Adrenal gland (tissue), 12 donors: ENCODE measurements around the gene ST6GALNAC3. TPM values are rescaled to one million over a fixed set of nuclear protein-coding genes. Genes with fewer than 3 reads are reported as not detected.

Experiments used
- DNase-seq, 7 donors: peaks; one replicate each; pipeline ENCODE4 v3.0.0-alpha.2; 2019 to 2020
- H3K27ac ChIP-seq, 5 donors: fragments of 200-600 bp; sonication (generic) in 4 of 5; 1 replicate in 3 of 5; 2 replicates in 2 of 5; pipeline versions ENCODE4 v1.5.1 to v1.8.0; 2016 to 2020; ENCODE audit warnings: mild to moderate bottlenecking in 1 of 5
- H3K27me3 ChIP-seq: fragments of 200-600 bp; 2 replicates; pipeline ENCODE4 v1.8.0; 2021
- H3K36me3 ChIP-seq, 2 donors: fragments of 200-600 bp; replicated peaks in 1 of 2; 1 replicate in 1 of 2; 2 replicates in 1 of 2; pipeline versions ENCODE4 v1.5.1 to v1.8.0; 2018 to 2022
- H3K4me1 ChIP-seq, 2 donors: fragments of 200-600 bp; replicated peaks in 1 of 2; 1 replicate in 1 of 2; 2 replicates in 1 of 2; pipeline versions ENCODE4 v1.5.1 to v1.8.0; 2018 to 2021
- H3K4me3 ChIP-seq, 4 donors: fragments of 200-600 bp; sonication (generic) in 3 of 4; one replicate each; pipeline ENCODE4 v1.5.1; 2016 to 2018
- H3K9me3 ChIP-seq, 3 donors: fragments of 200-600 bp; sonication (generic) in 1 of 3; replicated peaks in 1 of 3; 1 replicate in 2 of 3; 2 replicates in 1 of 3; pipeline versions ENCODE4 v1.5.1 to v1.8.0; 2016 to 2021
- POLR2A ChIP-seq, 2 donors: fragments of 450-650 bp; IDR thresholded peaks; one replicate each; pipeline ENCODE4 v1.6.1; 2017; ENCODE audit warnings: antibody characterized with exemption in 2 of 2, mild to moderate bottlenecking in 2 of 2, moderate library complexity in 1 of 2
- WGBS, 4 donors: extraction: QIAGEN DNeasy Blood & Tissue Kit in 2 of 4; methylation state at CpG; one replicate each; pipeline versions ENCODE4 v1.1.5 to v1.1.7; 2013 to 2017; 5-methylcytosine and 5-hydroxymethylcytosine counted together
- intact Hi-C, 2 donors: fragments of 100-400 bp; cut with DNase I; formaldehyde crosslinking; loops; one replicate each; pipeline versions ENCODE4 v1.14.1 to v1.15.0; 2022 to 2023
- polyA plus RNA-seq, 3 donors: library from polyadenylated mRNA; stranded (reverse); fragments of 200-250 nt in 2 of 3; fragments of 350-450 nt in 1 of 3; fragmentation: Illumina TruSeq in 1 of 3; extraction: RNeasy Lipid Tissue Mini Kit (QIAGEN cat#74804) in 1 of 3; gene quantifications; one replicate each; pipeline ENCODE4 v1.2.3, GENCODE V29; 2013 to 2014
- total RNA-seq, 9 donors: library from RNA; depleted of rRNA in 4 of 9; stranded (reverse); fragments of >200 nt in 4 of 9; fragments of 120-200 nt in 1 of 9; fragmentation: NEBNext Ultra II Directional in 1 of 9; extraction: Animal tissue kit (Norgen Biotek cat#: 25700) in 1 of 9; gene quantifications; one replicate each; pipeline versions ENCODE4 v1.1.0 to v1.2.4, GENCODE V29; 2013 to 2023
- TF ChIP-seq, protein P1 (sequence below), 6 experiments: fragments of 450-650 bp in 4 of 6; fragments of 200-600 bp in 2 of 6; sonication (generic) in 1 of 6; IDR thresholded peaks; 1 replicate in 5 of 6; 2 replicates in 1 of 6; pipeline versions ENCODE4 v1.5.1 to v1.8.0; 2016 to 2021; ENCODE audit warnings: antibody characterized with exemption in 6 of 6, mild to moderate bottlenecking in 2 of 6, moderate library complexity in 1 of 6
- donor health status: healthy with polysubstance abuse.
- donor health status: Bipolar disorder and iron deficiency.
- donor health status: DM: yes; HTN: yes; CAD: no.
- donor health status: DM: no; HTN: no; CAD: no.
- donor health status: DM: no; HTN: no; CAD: no.
- donor health status: DM: yes; HTN: yes; CAD: no.

Gene ST6GALNAC3
- total and polyA plus RNA-seq, 12 donors = 1.4 to 11.5 (median 5.9) TPM

GRCh38 chr1:76496871-76497270, 422.3 kb downstream of the ST6GALNAC3 start:
- intact Hi-C loops = no loop called here
- H3K27ac ChIP-seq = no peak overlapping the region

GRCh38 chr1:76500116-76500515, 425.6 kb downstream of the ST6GALNAC3 start:
- TF ChIP-seq, protein P1, sequence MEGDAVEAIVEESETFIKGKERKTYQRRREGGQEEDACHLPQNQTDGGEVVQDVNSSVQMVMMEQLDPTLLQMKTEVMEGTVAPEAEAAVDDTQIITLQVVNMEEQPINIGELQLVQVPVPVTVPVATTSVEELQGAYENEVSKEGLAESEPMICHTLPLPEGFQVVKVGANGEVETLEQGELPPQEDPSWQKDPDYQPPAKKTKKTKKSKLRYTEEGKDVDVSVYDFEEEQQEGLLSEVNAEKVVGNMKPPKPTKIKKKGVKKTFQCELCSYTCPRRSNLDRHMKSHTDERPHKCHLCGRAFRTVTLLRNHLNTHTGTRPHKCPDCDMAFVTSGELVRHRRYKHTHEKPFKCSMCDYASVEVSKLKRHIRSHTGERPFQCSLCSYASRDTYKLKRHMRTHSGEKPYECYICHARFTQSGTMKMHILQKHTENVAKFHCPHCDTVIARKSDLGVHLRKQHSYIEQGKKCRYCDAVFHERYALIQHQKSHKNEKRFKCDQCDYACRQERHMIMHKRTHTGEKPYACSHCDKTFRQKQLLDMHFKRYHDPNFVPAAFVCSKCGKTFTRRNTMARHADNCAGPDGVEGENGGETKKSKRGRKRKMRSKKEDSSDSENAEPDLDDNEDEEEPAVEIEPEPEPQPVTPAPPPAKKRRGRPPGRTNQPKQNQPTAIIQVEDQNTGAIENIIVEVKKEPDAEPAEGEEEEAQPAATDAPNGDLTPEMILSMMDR (IDR thresholded peaks at IDR 0.05) = no peak
- TF ChIP-seq POLR2A (IDR thresholded peaks at IDR 0.05) = no peak

More at GRCh38 chr1:76496871-76497270, 422.3 kb downstream of the ST6GALNAC3 start:
- 61 to 65% (median 63%) methylated on average over 3 of the region's 3 CpGs for whole genome bisulfite sequencing, 4 donors
- no peaks in the 10 kb centered on the region for H3K9me3 ChIP-seq
- H3K4me3 ChIP-seq = no peak overlapping the region
- no peaks in the 10 kb centered on the region for H3K4me1 ChIP-seq
- TF ChIP-seq, protein P1 (IDR thresholded peaks at IDR 0.05) = no peak
- no peaks in the 10 kb centered on the region for H3K27me3 ChIP-seq
- no peaks in the 10 kb centered on the region for H3K36me3 ChIP-seq
- DNase-seq = no peak

DNA sequence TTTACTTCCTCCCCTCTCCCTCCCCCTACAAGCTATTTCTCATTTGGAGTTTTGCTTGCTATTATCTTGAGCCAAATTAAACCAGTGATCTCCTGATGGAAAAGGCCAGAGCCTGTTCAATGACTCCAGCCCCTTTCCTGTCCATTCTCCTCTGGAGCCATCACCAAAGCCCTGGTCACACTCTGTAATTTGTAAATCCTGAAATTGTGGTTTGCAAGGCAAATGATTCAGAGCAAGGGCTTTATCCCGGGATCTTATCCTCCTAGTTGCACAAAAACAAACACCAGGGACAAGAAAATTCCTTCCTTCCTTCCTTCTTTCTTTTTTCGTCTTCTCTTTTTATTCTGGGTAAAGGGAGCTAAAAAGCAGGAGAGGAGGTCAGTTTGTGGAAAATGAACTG, 426.6 kb downstream of the ST6GALNAC3 start:
- Histone ChIP-seq H3K4me3 (no peak overlapping the region), H3K9me3 (no peaks in the 10 kb centered on the region), H3K4me1 (no peaks in the 10 kb centered on the region), H3K27ac (no peak overlapping the region), H3K27me3 (no peaks in the 10 kb centered on the region), H3K36me3 (no peaks in the 10 kb centered on the region)
- no peak for DNase-seq
- intact Hi-C loops = no loop called here
- WGBS, 4 donors = 42 to 64% (median 47%) methylated on average over 2 of the region's 2 CpGs
- TF ChIP-seq, protein P1 (IDR thresholded peaks at IDR 0.05) = no peak
- TF ChIP-seq POLR2A (IDR thresholded peaks at IDR 0.05) = no peak

More at GRCh38 chr1:76500116-76500515, 425.6 kb downstream of the ST6GALNAC3 start:
- no peaks in the 10 kb centered on the region for H3K27me3 ChIP-seq
- DNase-seq = no peak
- H3K36me3 ChIP-seq = no peaks in the 10 kb centered on the region
- H3K9me3 ChIP-seq = no peaks in the 10 kb centered on the region
- H3K27ac ChIP-seq = no peak overlapping the region
- H3K4me1 ChIP-seq = no peaks in the 10 kb centered on the region
- no peak overlapping the region for H3K4me3 ChIP-seq
- intact Hi-C loops = no loop called here

DNA sequence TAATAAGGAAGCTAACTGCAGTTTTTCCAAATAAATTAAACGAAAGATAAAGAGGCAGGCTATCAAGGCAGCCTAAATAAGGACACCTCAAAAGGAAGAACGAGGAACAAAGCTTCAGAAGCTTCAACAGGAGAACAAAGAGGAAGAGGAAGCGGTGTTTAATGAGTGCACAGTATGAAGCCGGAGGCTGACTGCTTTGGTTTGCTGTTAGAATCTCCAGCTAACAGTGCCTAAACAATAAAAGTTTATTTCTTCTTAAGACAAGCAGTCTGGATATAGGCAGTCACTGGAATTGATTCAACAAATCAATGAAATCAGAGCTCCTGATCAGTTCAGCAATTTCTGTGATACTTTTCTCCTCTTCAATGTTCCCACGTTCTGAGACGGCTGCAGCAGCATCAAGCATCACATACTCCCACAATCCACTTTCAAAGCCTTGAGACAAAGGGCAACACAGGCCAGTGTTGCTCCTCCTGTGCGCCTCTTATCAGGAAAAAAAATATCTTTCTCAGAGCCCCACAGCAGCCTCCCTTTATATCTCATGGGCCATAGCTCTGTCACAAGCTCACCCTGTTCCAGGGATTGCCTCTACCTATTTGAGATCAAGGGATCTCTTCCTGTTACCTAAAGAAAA, 427.2 kb downstream of the ST6GALNAC3 start:
- 64 to 72% (median 68%) methylated on average over 7 of the region's 7 CpGs for WGBS, 4 donors

More for the DNA sequence above, 427.2 kb downstream of the ST6GALNAC3 start:
- no peaks in the 10 kb centered on the region for H3K36me3 ChIP-seq
- TF ChIP-seq POLR2A (IDR thresholded peaks at IDR 0.05) = no peak
- TF ChIP-seq, protein P1 (IDR thresholded peaks at IDR 0.05) = no peak
- no peak overlapping the region for H3K4me3 ChIP-seq
- no peaks in the 10 kb centered on the region for H3K9me3 ChIP-seq
- H3K27me3 ChIP-seq = no peaks in the 10 kb centered on the region
- intact Hi-C loops = no loop called here
- no peak for DNase-seq
- H3K27ac ChIP-seq = no peak overlapping the region
- H3K4me1 ChIP-seq = no peaks in the 10 kb centered on the region
